ENCODE measurements around the gene PRPF38A. TPM values are rescaled to one million over a fixed set of nuclear protein-coding genes. Genes with fewer than 3 reads are reported as not detected.

Gene PRPF38A
- total and polyA plus RNA-seq, 2 donors (not counting 3 experiments of a cell fraction or from before 2014, with no cell fraction given), result 16.0 to 42.0 TPM

GRCh38 chr1:52360595-52360968, 43.8 kb upstream of the PRPF38A start:
- no TSS peak for BruUV-seq (replicated peaks)
- DNase-seq (ENCODE audit: low read depth, low spot score) (no peak), FAIRE-seq (no peak)
- ChIA-PET POLR2A (interaction anchor here (0.6 kb wide), 1 partner anchor 939 kb away, joined by 3 read pairs; no protein-coding TSS in a partner anchor), CTCF (interaction anchor here (0.5 to 1.4 kb wide), 2 partner anchors 326 to 380 kb away, joined by 3 read pairs; no protein-coding TSS in a partner anchor)
- TF ChIP-seq JUN (IDR thresholded peaks at IDR 0.05; ENCODE audit: borderline replicate concordance, insufficient read depth, insufficient read length, low read depth), result no peak
- no peak for TF ChIP-seq POLR2A (IDR thresholded peaks at IDR 0.05; ENCODE audit: low read depth, low read length)
- no peak for TF ChIP-seq POLR2AphosphoS5 (IDR thresholded peaks at IDR 0.05; ENCODE audit: insufficient read depth, low read depth, low read length)
- TF ChIP-seq MAX (IDR thresholded peaks at IDR 0.05; ENCODE audit: insufficient read depth, insufficient read length), result no peak
- TF ChIP-seq MYC (IDR thresholded peaks at IDR 0.05; ENCODE audit: low read depth, low read length), result no peak
- TF ChIP-seq GATA2 (IDR thresholded peaks at IDR 0.05; ENCODE audit: insufficient read depth, insufficient read length, low read depth, low read length), result no peak
- TF ChIP-seq CTCF (IDR thresholded peaks at IDR 0.05; ENCODE audit: extremely low read depth in 1 of 2, insufficient read depth in 1 of 2, low read depth in 1 of 2, low read length in 2 of 2), result no peak
- TF ChIP-seq EZH2 (IDR thresholded peaks at IDR 0.05; ENCODE audit: borderline replicate concordance, low read depth, low read length, severe bottlenecking), result no peak
- no peak for TF ChIP-seq FOS (IDR thresholded peaks at IDR 0.05; ENCODE audit: borderline replicate concordance, insufficient read depth, low read length)
- peaks cover 22 to 70% of the 10 kb centered on the region in 2 experiments for H3K36me3 ChIP-seq (ENCODE audit: control insufficient read depth in 2 of 2, extremely low read depth in 1 of 2, insufficient read depth in 2 of 2, low read length in 2 of 2)
- H3K4me2 ChIP-seq (ENCODE audit: insufficient read depth, low read length), result no peak overlapping the region
- H3K9me1 ChIP-seq (replicated peaks; ENCODE audit: control insufficient read depth, extremely low read depth, insufficient read depth, low read length), result no peaks in the 10 kb centered on the region
- H3K9ac ChIP-seq (replicated peaks; ENCODE audit: extremely low read depth, insufficient read depth, low read length), result no peak overlapping the region
- no peak overlapping the region for H2AFZ ChIP-seq (ENCODE audit: low read depth, low read length)
- H3K79me2 ChIP-seq (ENCODE audit: control insufficient read depth, insufficient read depth, low read length), result peaks cover 24% of the 10 kb centered on the region
- H3K27me3 ChIP-seq (ENCODE audit: control insufficient read depth in 2 of 2, insufficient read depth in 2 of 2, low read length in 2 of 2), result no peaks in the 10 kb centered on the region
- no peaks in the 10 kb centered on the region for H4K20me1 ChIP-seq (replicated peaks; ENCODE audit: control insufficient read depth, extremely low read depth, insufficient read depth, low read length)
- H3K9me3 ChIP-seq (replicated peaks; ENCODE audit: control insufficient read depth, insufficient read depth, low read length), result no peaks in the 10 kb centered on the region
- H3K4me3 ChIP-seq (replicated peaks in 1 of 3; ENCODE audit: insufficient read depth in 1 of 3, low read depth in 1 of 3, low read length in 3 of 3), result no peak overlapping the region
- dilution Hi-C loops (cut with MboI; ENCODE audit: extremely low pct_ligation_motif_present, low sequenced_read_pairs), result no loop called here
- intact Hi-C loops (cut with micrococcal nuclease), result no loop called here
- peaks cover 7% of the 10 kb centered on the region for H3K4me1 ChIP-seq (ENCODE audit: control insufficient read depth, extremely low read depth, insufficient read depth, low read length)
- H3K27ac ChIP-seq (ENCODE audit: insufficient read depth, low read depth, low read length), result no peak overlapping the region

All from endothelial cell of umbilical vein (primary cell).